ENCODE measurements around the gene PTPA. TPM values are rescaled to one million over a fixed set of nuclear protein-coding genes. Genes with fewer than 3 reads are reported as not detected.
A peak's percentile ranks its signal among the peaks of the same experiment; 100 is the strongest.

Gene PTPA
- total and polyA plus RNA-seq, 9 of the 15 experiments (the other 6 are each of a cell fraction or from before 2014, with no cell fraction given): 1.7 to 121 (median 72.6) TPM

DNA sequence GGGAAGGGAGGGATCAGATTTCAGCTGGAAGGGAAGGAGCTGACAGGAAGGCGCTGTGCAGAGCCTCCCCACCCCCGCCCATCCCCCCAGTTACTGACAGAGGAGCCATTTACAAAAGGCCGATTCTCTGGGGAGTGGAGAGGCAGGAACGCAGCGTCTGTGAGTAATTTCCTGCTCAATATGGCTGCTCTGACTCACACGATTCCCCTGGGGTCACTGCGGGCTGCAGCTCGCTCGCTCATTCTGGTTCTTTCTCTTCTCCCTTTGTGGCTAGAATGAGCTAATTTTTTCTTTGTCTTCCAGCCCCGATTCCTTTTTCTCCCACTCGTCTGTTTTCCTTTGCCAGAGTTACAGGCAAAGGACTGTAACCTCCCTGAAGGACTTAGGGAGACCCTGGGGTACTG, 28.8 kb downstream of the PTPA start (continued):
- TF ChIP-seq, protein P1, sequence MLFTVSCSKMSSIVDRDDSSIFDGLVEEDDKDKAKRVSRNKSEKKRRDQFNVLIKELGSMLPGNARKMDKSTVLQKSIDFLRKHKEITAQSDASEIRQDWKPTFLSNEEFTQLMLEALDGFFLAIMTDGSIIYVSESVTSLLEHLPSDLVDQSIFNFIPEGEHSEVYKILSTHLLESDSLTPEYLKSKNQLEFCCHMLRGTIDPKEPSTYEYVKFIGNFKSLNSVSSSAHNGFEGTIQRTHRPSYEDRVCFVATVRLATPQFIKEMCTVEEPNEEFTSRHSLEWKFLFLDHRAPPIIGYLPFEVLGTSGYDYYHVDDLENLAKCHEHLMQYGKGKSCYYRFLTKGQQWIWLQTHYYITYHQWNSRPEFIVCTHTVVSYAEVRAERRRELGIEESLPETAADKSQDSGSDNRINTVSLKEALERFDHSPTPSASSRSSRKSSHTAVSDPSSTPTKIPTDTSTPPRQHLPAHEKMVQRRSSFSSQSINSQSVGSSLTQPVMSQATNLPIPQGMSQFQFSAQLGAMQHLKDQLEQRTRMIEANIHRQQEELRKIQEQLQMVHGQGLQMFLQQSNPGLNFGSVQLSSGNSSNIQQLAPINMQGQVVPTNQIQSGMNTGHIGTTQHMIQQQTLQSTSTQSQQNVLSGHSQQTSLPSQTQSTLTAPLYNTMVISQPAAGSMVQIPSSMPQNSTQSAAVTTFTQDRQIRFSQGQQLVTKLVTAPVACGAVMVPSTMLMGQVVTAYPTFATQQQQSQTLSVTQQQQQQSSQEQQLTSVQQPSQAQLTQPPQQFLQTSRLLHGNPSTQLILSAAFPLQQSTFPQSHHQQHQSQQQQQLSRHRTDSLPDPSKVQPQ (CRISPR knock-in tag; IDR thresholded peaks at IDR 0.05; ENCODE audit: borderline replicate concordance): no peak
- peak; percentile 81 for TF ChIP-seq BRD9 (IDR thresholded peaks at IDR 0.05; ENCODE audit: low read depth, partially characterized antibody)
- peak; percentile 27; the same call in 1 of the 2 replicates for TF ChIP-seq ZKSCAN8 (CRISPR knock-in tag; IDR thresholded peaks at IDR 0.05)
- TF ChIP-seq GTF2E2 (tag; IDR thresholded peaks at IDR 0.05): peak; percentile 86; the same call in 1 of the 2 replicates
- TF ChIP-seq SP1 (CRISPR knock-in tag; IDR thresholded peaks at IDR 0.05): 0 out of 2 replicates have a peak, but pooled peaks have one; percentile 27
- TF ChIP-seq ZNF589 (CRISPR knock-in tag; IDR thresholded peaks at IDR 0.05; ENCODE audit: low read depth): 0 out of 2 replicates have a peak, but pooled peaks have one; percentile 15
- peak in 1 of 2 experiments; percentile 29; a peak in 1 of 4 replicates for TF ChIP-seq TRIM24 (IDR thresholded peaks at IDR 0.05)
- TF ChIP-seq, protein P2, sequence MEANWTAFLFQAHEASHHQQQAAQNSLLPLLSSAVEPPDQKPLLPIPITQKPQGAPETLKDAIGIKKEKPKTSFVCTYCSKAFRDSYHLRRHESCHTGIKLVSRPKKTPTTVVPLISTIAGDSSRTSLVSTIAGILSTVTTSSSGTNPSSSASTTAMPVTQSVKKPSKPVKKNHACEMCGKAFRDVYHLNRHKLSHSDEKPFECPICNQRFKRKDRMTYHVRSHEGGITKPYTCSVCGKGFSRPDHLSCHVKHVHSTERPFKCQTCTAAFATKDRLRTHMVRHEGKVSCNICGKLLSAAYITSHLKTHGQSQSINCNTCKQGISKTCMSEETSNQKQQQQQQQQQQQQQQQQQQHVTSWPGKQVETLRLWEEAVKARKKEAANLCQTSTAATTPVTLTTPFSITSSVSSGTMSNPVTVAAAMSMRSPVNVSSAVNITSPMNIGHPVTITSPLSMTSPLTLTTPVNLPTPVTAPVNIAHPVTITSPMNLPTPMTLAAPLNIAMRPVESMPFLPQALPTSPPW (CRISPR knock-in tag; IDR thresholded peaks at IDR 0.05): peak; percentile 51
- no peak for TF ChIP-seq ZNF12 (CRISPR knock-in tag; IDR thresholded peaks at IDR 0.05)
- peak; percentile 83 for TF ChIP-seq MEF2D (tag; conservative IDR thresholded peaks at IDR 0.05; ENCODE audit: low read depth)
- peak; percentile 5 for TF ChIP-seq FOS (IDR thresholded peaks at IDR 0.05; ENCODE audit: extremely low read depth, insufficient read length)
- TF ChIP-seq, protein P3, sequence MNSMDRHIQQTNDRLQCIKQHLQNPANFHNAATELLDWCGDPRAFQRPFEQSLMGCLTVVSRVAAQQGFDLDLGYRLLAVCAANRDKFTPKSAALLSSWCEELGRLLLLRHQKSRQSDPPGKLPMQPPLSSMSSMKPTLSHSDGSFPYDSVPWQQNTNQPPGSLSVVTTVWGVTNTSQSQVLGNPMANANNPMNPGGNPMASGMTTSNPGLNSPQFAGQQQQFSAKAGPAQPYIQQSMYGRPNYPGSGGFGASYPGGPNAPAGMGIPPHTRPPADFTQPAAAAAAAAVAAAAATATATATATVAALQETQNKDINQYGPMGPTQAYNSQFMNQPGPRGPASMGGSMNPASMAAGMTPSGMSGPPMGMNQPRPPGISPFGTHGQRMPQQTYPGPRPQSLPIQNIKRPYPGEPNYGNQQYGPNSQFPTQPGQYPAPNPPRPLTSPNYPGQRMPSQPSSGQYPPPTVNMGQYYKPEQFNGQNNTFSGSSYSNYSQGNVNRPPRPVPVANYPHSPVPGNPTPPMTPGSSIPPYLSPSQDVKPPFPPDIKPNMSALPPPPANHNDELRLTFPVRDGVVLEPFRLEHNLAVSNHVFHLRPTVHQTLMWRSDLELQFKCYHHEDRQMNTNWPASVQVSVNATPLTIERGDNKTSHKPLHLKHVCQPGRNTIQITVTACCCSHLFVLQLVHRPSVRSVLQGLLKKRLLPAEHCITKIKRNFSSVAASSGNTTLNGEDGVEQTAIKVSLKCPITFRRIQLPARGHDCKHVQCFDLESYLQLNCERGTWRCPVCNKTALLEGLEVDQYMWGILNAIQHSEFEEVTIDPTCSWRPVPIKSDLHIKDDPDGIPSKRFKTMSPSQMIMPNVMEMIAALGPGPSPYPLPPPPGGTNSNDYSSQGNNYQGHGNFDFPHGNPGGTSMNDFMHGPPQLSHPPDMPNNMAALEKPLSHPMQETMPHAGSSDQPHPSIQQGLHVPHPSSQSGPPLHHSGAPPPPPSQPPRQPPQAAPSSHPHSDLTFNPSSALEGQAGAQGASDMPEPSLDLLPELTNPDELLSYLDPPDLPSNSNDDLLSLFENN (IDR thresholded peaks at IDR 0.05; ENCODE audit: low read depth in 2 of 2, low read length in 2 of 2): peak in 1 of 2 experiments; percentile 19; a peak in 1 of 4 replicates
- peak; percentile 29 to 70; a peak in 2 of 4 replicates for TF ChIP-seq MAZ (CRISPR knock-in tag; conservative IDR thresholded peaks at IDR 0.05 in 1 of 2, IDR thresholded peaks at IDR 0.05 in 1 of 2)
- TF ChIP-seq SMARCA4 (IDR thresholded peaks at IDR 0.05): peak; percentile 68
- no peak for TF ChIP-seq ZNF23 (CRISPR knock-in tag; IDR thresholded peaks at IDR 0.05)
- TF ChIP-seq, protein P4, sequence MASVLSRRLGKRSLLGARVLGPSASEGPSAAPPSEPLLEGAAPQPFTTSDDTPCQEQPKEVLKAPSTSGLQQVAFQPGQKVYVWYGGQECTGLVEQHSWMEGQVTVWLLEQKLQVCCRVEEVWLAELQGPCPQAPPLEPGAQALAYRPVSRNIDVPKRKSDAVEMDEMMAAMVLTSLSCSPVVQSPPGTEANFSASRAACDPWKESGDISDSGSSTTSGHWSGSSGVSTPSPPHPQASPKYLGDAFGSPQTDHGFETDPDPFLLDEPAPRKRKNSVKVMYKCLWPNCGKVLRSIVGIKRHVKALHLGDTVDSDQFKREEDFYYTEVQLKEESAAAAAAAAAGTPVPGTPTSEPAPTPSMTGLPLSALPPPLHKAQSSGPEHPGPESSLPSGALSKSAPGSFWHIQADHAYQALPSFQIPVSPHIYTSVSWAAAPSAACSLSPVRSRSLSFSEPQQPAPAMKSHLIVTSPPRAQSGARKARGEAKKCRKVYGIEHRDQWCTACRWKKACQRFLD (CRISPR knock-in tag; IDR thresholded peaks at IDR 0.05): peak; percentile 67; the same call in 1 of the 2 replicates
- no peak for TF ChIP-seq NR2C2 (CRISPR knock-in tag; IDR thresholded peaks at IDR 0.05)
- peak; percentile 76 for TF ChIP-seq NR2C2 (tag; IDR thresholded peaks at IDR 0.05)
- peak; percentile 83 for TF ChIP-seq JUND (IDR thresholded peaks at IDR 0.05; ENCODE audit: borderline replicate concordance, low read depth, low read length)
- peak; percentile 72; the same call in 1 of the 3 replicates for TF ChIP-seq JUND (tag; IDR thresholded peaks at IDR 0.05; ENCODE audit: borderline replicate concordance, low read depth, low read length)
